GM23338 (cell line): ENCODE measurements around the gene LEMD2. TPM values are rescaled to one million over a fixed set of nuclear protein-coding genes. Genes with fewer than 3 reads are reported as not detected.

Source experiments
- ATAC-seq: fragments of 200-7000 bp; cut with Tn5 transposase; 3 replicates; pipeline ENCODE4 v1.9.1; 2020
- DNase-seq: peaks from one replicate; pipeline ENCODE4 v3.0.0-alpha.2; 2015; ENCODE audit warnings: low spot score
- H2AFZ ChIP-seq: fragments of 200-600 bp; sonication (generic); 2 replicates; pipeline ENCODE4 v1.8.0; 2016; ENCODE audit warnings: antibody characterized with exemption, mild to moderate bottlenecking, moderate library complexity
- H3F3A ChIP-seq: fragments of 200-600 bp; sonication (generic); replicated peaks from 2 replicates; pipeline ENCODE4 v1.8.0; 2017; ENCODE audit warnings: antibody characterized with exemption, mixed run types, low read depth
- H3K27ac ChIP-seq: fragments of 200-600 bp; sonication (generic); 2 replicates; pipeline ENCODE4 v1.6.1; 2016; ENCODE audit warnings: low read depth
- H3K27me3 ChIP-seq: fragments of 200-600 bp; sonication (generic); 2 replicates; pipeline ENCODE4 v1.8.0; 2016; ENCODE audit warnings: mild to moderate bottlenecking, mixed run types, moderate library complexity; ENCODE audit not compliant: insufficient read depth
- H3K36me3 ChIP-seq: fragments of 200-600 bp; sonication (generic); 2 replicates; pipeline ENCODE4 v1.8.0; 2016; ENCODE audit warnings: mild to moderate bottlenecking; ENCODE audit not compliant: insufficient read depth
- H3K4me1 ChIP-seq: fragments of 200-600 bp; sonication (generic); 2 replicates; pipeline ENCODE4 v1.8.0; 2016; ENCODE audit warnings: mild to moderate bottlenecking, moderate library complexity; ENCODE audit not compliant: insufficient read depth
- H3K4me2 ChIP-seq: fragments of 200-600 bp; sonication (generic); 2 replicates; pipeline ENCODE4 v1.7.1; 2017; ENCODE audit warnings: mixed run types
- H3K4me3 ChIP-seq: fragments of 200-600 bp; sonication (generic); 2 replicates; pipeline ENCODE4 v1.6.1; 2016; ENCODE audit warnings: mixed run types
- H3K79me2 ChIP-seq: fragments of 200-600 bp; sonication (generic); replicated peaks from 2 replicates; pipeline ENCODE4 v1.8.0; 2017; ENCODE audit warnings: mild to moderate bottlenecking; ENCODE audit not compliant: insufficient read depth
- H3K9me2 ChIP-seq: fragments of 200-600 bp; sonication (generic); 2 replicates; pipeline ENCODE4 v1.8.0; 2017; ENCODE audit not compliant: insufficient read depth
- H4K20me1 ChIP-seq: fragments of 200-600 bp; sonication (generic); replicated peaks from 2 replicates; pipeline ENCODE4 v1.8.0; 2017; ENCODE audit warnings: mild to moderate bottlenecking; ENCODE audit not compliant: insufficient read depth
- H3K27ac Mint-ChIP-seq: 2 replicates; pipeline ENCODE4 v1.8.0; 2020; ENCODE audit warnings: inconsistent platforms, mild to moderate bottlenecking, moderate library complexity, mixed read lengths
- H3K27me3 Mint-ChIP-seq: 3 replicates; pipeline ENCODE4 v1.8.0; 2022; ENCODE audit warnings: low read depth, mild to moderate bottlenecking, moderate library complexity, mixed read lengths, inconsistent platforms; ENCODE audit not compliant: insufficient read depth, poor library complexity
- H3K36me3 Mint-ChIP-seq: 3 replicates; pipeline ENCODE4 v1.8.0; 2021; ENCODE audit warnings: low read depth, mild to moderate bottlenecking, inconsistent platforms, moderate library complexity, mixed read lengths
- H3K4me1 Mint-ChIP-seq: 3 replicates; pipeline ENCODE4 v1.8.0; 2020; ENCODE audit warnings: mild to moderate bottlenecking, inconsistent platforms, mixed read lengths
- H3K4me3 Mint-ChIP-seq: 3 replicates; pipeline ENCODE4 v1.8.0; 2021; ENCODE audit warnings: moderate library complexity, mild to moderate bottlenecking, inconsistent platforms, mixed read lengths
- H3K9me3 Mint-ChIP-seq: 3 replicates; pipeline ENCODE4 v1.8.0; 2020; ENCODE audit warnings: moderate library complexity, mild to moderate bottlenecking, inconsistent platforms, mixed read lengths
- CREB1 ChIP-seq: fragments of 250-450 bp; sonication (Bioruptor Pico); IDR thresholded peaks from 2 replicates; pipeline ENCODE4 v1.5.0; 2020; ENCODE audit warnings: low read depth, mild to moderate bottlenecking, moderate library complexity
- EZH2 ChIP-seq: fragments of 200-600 bp; sonication (generic); IDR thresholded peaks from one replicate; pipeline ENCODE4 v1.8.0; 2017; ENCODE audit warnings: antibody characterized with exemption, mild to moderate bottlenecking, low read depth; ENCODE audit not compliant: unreplicated experiment
- NANOG ChIP-seq: IDR thresholded peaks from 2 replicates; pipeline ENCODE4 v1.6.1; 2016; ENCODE audit warnings: antibody characterized with exemption, borderline replicate concordance
- POLR2AphosphoS5 ChIP-seq: IDR thresholded peaks from 2 replicates; pipeline ENCODE4 v1.6.1; 2016; ENCODE audit warnings: antibody characterized with exemption, low read depth
- STAT1 ChIP-seq: IDR thresholded peaks from one replicate; pipeline ENCODE4 v1.6.1; 2016; ENCODE audit warnings: antibody characterized with exemption; ENCODE audit not compliant: unreplicated experiment
- ZNF114 ChIP-seq: fragments of 250-450 bp; sonication (Bioruptor Pico); IDR thresholded peaks from 2 replicates; pipeline ENCODE4 v1.5.0; 2020; ENCODE audit warnings: mild to moderate bottlenecking, moderate library complexity
- ZNF462 ChIP-seq: fragments of 250-450 bp; sonication (Bioruptor Pico); IDR thresholded peaks from 2 replicates; pipeline ENCODE4 v1.5.0; 2020; ENCODE audit warnings: mild to moderate bottlenecking, moderate library complexity
- polyA plus RNA-seq: library from polyadenylated mRNA; unstranded; fragments of >200 nt; fragmentation: Nextera tagmentation; extraction: Ambion mirVana; gene quantifications from 2 replicates; pipeline ENCODE4 v1.2.1, GENCODE V29; 2016
- total RNA-seq: library from RNA; depleted of rRNA; stranded (reverse); fragments of >200 nt; shearing (Covaris generic); gene quantifications from 2 replicates; pipeline ENCODE4 v1.2.3, GENCODE V29; 2014
- TF ChIP-seq, protein P1 (sequence below): IDR thresholded peaks from 2 replicates; pipeline ENCODE4 v1.6.1; 2016; ENCODE audit warnings: antibody characterized with exemption
- TF ChIP-seq, protein P2 (sequence below), 2 experiments: fragments of 200-600 bp in 1 of 2; sonication (generic) in 1 of 2; conservative IDR thresholded peaks; 2 replicates each; pipeline versions ENCODE4 v1.5.1 to v1.6.1; 2016 to 2017; ENCODE audit warnings: antibody characterized with exemption in 2 of 2, low read depth in 2 of 2, mild to moderate bottlenecking in 2 of 2, moderate library complexity in 1 of 2
- TF ChIP-seq, protein P3 (sequence below): IDR thresholded peaks from one replicate; pipeline ENCODE4 v1.6.1; 2018; ENCODE audit warnings: antibody characterized with exemption; ENCODE audit not compliant: unreplicated experiment

LEMD2 gene
- total and polyA plus RNA-seq, 2 experiments from 2014 or later = 28.6 to 64.7 TPM

GRCh38 chr6:33729059-33729458, 59.9 kb downstream of the LEMD2 start (continued):
- TF ChIP-seq, protein P1, sequence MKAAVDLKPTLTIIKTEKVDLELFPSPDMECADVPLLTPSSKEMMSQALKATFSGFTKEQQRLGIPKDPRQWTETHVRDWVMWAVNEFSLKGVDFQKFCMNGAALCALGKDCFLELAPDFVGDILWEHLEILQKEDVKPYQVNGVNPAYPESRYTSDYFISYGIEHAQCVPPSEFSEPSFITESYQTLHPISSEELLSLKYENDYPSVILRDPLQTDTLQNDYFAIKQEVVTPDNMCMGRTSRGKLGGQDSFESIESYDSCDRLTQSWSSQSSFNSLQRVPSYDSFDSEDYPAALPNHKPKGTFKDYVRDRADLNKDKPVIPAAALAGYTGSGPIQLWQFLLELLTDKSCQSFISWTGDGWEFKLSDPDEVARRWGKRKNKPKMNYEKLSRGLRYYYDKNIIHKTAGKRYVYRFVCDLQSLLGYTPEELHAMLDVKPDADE = no peak
- TF ChIP-seq POLR2AphosphoS5 = no peak
- TF ChIP-seq STAT1 = no peak
- TF ChIP-seq NANOG = no peak

DNA sequence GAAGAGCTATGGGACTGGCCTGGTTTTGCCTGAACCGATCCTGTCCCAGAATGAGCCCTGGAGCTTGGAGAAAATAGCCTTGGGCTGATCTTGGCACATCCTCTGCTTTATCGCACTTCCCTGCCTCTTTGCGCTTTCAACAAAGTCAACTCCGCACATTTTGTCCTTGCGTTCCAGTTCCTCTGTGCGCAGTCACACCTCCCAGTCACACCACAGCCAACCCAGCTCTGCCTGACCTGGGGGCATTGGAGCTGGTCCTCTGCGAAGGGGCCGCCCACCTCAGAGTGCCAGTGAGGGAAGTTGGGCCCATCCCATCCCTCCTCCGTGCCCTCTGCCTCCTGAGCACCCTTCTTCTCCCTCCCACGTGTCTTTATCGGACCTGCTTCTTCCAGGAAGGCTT, 60.5 kb downstream of the LEMD2 start:
- H3K36me3 ChIP-seq = no peaks in the 10 kb centered on the region
- no peaks in the 10 kb centered on the region for H4K20me1 ChIP-seq
- H3K79me2 ChIP-seq = no peaks in the 10 kb centered on the region
- no peaks in the 10 kb centered on the region for H3K4me1 ChIP-seq
- no peak for TF ChIP-seq STAT1
- TF ChIP-seq ZNF114 (CRISPR knock-in tag) = no peak
- TF ChIP-seq, protein P2, sequence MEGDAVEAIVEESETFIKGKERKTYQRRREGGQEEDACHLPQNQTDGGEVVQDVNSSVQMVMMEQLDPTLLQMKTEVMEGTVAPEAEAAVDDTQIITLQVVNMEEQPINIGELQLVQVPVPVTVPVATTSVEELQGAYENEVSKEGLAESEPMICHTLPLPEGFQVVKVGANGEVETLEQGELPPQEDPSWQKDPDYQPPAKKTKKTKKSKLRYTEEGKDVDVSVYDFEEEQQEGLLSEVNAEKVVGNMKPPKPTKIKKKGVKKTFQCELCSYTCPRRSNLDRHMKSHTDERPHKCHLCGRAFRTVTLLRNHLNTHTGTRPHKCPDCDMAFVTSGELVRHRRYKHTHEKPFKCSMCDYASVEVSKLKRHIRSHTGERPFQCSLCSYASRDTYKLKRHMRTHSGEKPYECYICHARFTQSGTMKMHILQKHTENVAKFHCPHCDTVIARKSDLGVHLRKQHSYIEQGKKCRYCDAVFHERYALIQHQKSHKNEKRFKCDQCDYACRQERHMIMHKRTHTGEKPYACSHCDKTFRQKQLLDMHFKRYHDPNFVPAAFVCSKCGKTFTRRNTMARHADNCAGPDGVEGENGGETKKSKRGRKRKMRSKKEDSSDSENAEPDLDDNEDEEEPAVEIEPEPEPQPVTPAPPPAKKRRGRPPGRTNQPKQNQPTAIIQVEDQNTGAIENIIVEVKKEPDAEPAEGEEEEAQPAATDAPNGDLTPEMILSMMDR (conservative IDR thresholded peaks at IDR 0.05; ENCODE audit: low read depth in 2 of 2) = no peak
- TF ChIP-seq ZNF462 (CRISPR knock-in tag) = no peak
- TF ChIP-seq, protein P1 = no peak
- TF ChIP-seq, protein P3, sequence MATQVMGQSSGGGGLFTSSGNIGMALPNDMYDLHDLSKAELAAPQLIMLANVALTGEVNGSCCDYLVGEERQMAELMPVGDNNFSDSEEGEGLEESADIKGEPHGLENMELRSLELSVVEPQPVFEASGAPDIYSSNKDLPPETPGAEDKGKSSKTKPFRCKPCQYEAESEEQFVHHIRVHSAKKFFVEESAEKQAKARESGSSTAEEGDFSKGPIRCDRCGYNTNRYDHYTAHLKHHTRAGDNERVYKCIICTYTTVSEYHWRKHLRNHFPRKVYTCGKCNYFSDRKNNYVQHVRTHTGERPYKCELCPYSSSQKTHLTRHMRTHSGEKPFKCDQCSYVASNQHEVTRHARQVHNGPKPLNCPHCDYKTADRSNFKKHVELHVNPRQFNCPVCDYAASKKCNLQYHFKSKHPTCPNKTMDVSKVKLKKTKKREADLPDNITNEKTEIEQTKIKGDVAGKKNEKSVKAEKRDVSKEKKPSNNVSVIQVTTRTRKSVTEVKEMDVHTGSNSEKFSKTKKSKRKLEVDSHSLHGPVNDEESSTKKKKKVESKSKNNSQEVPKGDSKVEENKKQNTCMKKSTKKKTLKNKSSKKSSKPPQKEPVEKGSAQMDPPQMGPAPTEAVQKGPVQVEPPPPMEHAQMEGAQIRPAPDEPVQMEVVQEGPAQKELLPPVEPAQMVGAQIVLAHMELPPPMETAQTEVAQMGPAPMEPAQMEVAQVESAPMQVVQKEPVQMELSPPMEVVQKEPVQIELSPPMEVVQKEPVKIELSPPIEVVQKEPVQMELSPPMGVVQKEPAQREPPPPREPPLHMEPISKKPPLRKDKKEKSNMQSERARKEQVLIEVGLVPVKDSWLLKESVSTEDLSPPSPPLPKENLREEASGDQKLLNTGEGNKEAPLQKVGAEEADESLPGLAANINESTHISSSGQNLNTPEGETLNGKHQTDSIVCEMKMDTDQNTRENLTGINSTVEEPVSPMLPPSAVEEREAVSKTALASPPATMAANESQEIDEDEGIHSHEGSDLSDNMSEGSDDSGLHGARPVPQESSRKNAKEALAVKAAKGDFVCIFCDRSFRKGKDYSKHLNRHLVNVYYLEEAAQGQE = no peak
- no peak for TF ChIP-seq NANOG
- TF ChIP-seq POLR2AphosphoS5 = no peak
- no peak for TF ChIP-seq EZH2
- no peak for TF ChIP-seq CREB1 (CRISPR knock-in tag)
- ATAC-seq = no peak
- H3K4me2 ChIP-seq = no peak overlapping the region
- no peaks in the 10 kb centered on the region for H3K9me2 ChIP-seq
- H3K27ac ChIP-seq = no peak overlapping the region
- no peak overlapping the region for H3K4me3 ChIP-seq
- H2AFZ ChIP-seq = no peak overlapping the region
- H3F3A ChIP-seq = no peaks in the 10 kb centered on the region
- Mint-ChIP-seq H3K4me3 (no peak overlapping the region), H3K27ac (no peak overlapping the region), H3K27me3 (peaks cover 12% of the 10 kb centered on the region), H3K4me1 (peaks cover 23% of the 10 kb centered on the region), H3K36me3 (no peaks in the 10 kb centered on the region), H3K9me3 (no peaks in the 10 kb centered on the region)
- no peak for DNase-seq
- no peaks in the 10 kb centered on the region for H3K27me3 ChIP-seq
